ENCODE data around the gene SLC6A19. TPM values are rescaled to one million over a fixed set of nuclear protein-coding genes. Genes with fewer than 3 reads are reported as not detected.

Gene SLC6A19
- polyA plus RNA-seq, 3 donors: not detected

DNA sequence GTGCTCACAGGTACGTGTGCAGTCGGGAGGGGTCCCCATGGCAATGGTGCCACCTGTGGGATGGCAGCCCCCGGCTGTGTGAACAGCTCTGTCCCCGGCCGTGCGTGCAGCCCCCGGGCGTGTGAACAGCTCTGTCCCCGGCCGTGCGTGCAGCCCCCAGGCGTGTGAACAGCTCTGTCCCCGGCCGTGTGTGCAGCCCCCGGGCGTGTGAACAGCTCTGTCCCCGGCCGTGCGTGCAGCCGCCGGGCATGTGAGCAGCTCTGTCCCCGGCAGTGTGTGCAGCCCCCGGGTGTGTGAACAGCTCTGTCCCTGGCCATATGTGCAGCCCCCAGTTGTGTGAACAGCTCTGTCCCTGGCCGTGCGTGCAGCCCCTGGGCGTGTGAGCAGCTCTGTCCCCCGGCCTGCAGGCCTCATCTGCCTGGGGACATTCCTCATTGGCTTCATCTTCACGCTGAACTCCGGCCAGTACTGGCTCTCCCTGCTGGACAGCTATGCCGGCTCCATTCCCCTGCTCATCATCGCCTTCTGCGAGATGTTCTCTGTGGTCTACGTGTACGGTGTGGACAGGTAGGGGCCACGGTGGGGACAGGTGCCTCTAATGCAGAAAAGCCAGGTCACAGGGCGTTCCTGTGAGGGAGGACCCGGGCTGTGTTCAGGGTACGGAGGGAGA lies 17.8 kb downstream of the SLC6A19 start:
- Histone ChIP-seq H3K27me3 (ENCODE audit: control insufficient read depth in 2 of 2, insufficient read depth in 2 of 2, low read length in 2 of 2) (no peaks in the 10 kb centered on the region), H3K4me1 (ENCODE audit: control insufficient read depth in 1 of 2, insufficient read depth in 2 of 2, low read length in 2 of 2) (no peaks in the 10 kb centered on the region), H2AFZ (ENCODE audit: insufficient read depth, low read depth, low read length, poor library complexity, severe bottlenecking) (no peak overlapping the region), H3K4me2 (replicated peaks; ENCODE audit: extremely low read depth, low read length, poor library complexity, severe bottlenecking) (no peak overlapping the region), H3K36me3 (replicated peaks in 1 of 2; ENCODE audit: control insufficient read depth in 1 of 2, insufficient read depth in 2 of 2, low read length in 2 of 2) (no peaks in the 10 kb centered on the region), H3K9ac (ENCODE audit: insufficient read depth, low read length, poor library complexity, severe bottlenecking) (no peak overlapping the region), H3K79me2 (ENCODE audit: insufficient read depth, low read length) (no peaks in the 10 kb centered on the region), H3K4me3 (replicated peaks in 1 of 3; ENCODE audit: low read depth in 2 of 3, low read length in 3 of 3) (no peak overlapping the region), H3K9me3 (replicated peaks in 1 of 2; ENCODE audit: control insufficient read depth in 1 of 2, insufficient read depth in 1 of 2, low read length in 2 of 2) (peaks cover 0 to 10% of the 10 kb centered on the region in 2 donors), H4K20me1 (ENCODE audit: insufficient read depth, low read length) (no peaks in the 10 kb centered on the region), H3K27ac (ENCODE audit: low read depth in 1 of 2, low read length in 2 of 2) (no peak overlapping the region)
- WGBS (ENCODE audit: insufficient coverage): 94% methylated on average over 33 of the region's 38 CpGs
- peaks cover 3 to 6% (median 5%) of the 10 kb centered on the region in 7 donors for H3K9me3 Mint-ChIP-seq
- TF ChIP-seq, protein P1, sequence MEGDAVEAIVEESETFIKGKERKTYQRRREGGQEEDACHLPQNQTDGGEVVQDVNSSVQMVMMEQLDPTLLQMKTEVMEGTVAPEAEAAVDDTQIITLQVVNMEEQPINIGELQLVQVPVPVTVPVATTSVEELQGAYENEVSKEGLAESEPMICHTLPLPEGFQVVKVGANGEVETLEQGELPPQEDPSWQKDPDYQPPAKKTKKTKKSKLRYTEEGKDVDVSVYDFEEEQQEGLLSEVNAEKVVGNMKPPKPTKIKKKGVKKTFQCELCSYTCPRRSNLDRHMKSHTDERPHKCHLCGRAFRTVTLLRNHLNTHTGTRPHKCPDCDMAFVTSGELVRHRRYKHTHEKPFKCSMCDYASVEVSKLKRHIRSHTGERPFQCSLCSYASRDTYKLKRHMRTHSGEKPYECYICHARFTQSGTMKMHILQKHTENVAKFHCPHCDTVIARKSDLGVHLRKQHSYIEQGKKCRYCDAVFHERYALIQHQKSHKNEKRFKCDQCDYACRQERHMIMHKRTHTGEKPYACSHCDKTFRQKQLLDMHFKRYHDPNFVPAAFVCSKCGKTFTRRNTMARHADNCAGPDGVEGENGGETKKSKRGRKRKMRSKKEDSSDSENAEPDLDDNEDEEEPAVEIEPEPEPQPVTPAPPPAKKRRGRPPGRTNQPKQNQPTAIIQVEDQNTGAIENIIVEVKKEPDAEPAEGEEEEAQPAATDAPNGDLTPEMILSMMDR (IDR thresholded peaks at IDR 0.05): no peak
- no peak for DNase-seq
- peak overlapping the region in 1 of 7 donors; percentile 36 for H3K27ac Mint-ChIP-seq
- H3K27me3 Mint-ChIP-seq (ENCODE audit: low read depth in 3 of 3): peaks cover 0 to 9% (median 8%) of the 10 kb centered on the region in 3 donors
- no peaks in the 10 kb centered on the region for H3K36me3 Mint-ChIP-seq
- no peak overlapping the region for H3K4me3 Mint-ChIP-seq
- H3K4me1 Mint-ChIP-seq: no peaks in the 10 kb centered on the region
- intact Hi-C loops (cut with micrococcal nuclease): no loop called here

DNA sequence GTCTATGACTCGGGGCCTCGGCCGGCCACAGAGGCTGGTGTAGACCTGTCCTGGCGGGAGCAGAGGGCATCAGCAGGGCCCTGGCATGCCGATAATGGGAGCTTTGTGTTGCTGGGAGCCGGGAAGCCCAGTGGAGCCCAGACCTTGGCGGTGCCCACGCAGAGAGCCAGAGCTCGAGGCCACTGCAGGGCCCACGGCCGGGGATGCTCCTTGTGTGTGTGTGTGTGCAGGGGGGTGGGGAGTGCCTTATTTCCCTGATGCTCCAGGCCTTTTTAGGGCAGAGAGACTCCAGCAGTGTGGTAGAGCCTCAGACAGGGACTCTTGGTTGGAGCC lies 18.3 kb downstream of the SLC6A19 start:
- Histone ChIP-seq H3K79me2 (ENCODE audit: insufficient read depth, low read length) (no peaks in the 10 kb centered on the region), H3K4me1 (ENCODE audit: control insufficient read depth in 1 of 2, insufficient read depth in 2 of 2, low read length in 2 of 2) (no peaks in the 10 kb centered on the region), H3K4me3 (replicated peaks in 1 of 3; ENCODE audit: low read depth in 2 of 3, low read length in 3 of 3) (no peak overlapping the region), H3K36me3 (replicated peaks in 1 of 2; ENCODE audit: control insufficient read depth in 1 of 2, insufficient read depth in 2 of 2, low read length in 2 of 2) (no peaks in the 10 kb centered on the region), H3K27me3 (ENCODE audit: control insufficient read depth in 2 of 2, insufficient read depth in 2 of 2, low read length in 2 of 2) (no peaks in the 10 kb centered on the region), H3K27ac (ENCODE audit: low read depth in 1 of 2, low read length in 2 of 2) (no peak overlapping the region), H3K4me2 (replicated peaks; ENCODE audit: extremely low read depth, low read length, poor library complexity, severe bottlenecking) (no peak overlapping the region), H2AFZ (ENCODE audit: insufficient read depth, low read depth, low read length, poor library complexity, severe bottlenecking) (no peak overlapping the region), H4K20me1 (ENCODE audit: insufficient read depth, low read length) (no peaks in the 10 kb centered on the region), H3K9me3 (replicated peaks in 1 of 2; ENCODE audit: control insufficient read depth in 1 of 2, insufficient read depth in 1 of 2, low read length in 2 of 2) (peaks cover 0 to 10% of the 10 kb centered on the region in 2 donors), H3K9ac (ENCODE audit: insufficient read depth, low read length, poor library complexity, severe bottlenecking) (no peak overlapping the region)
- no peak for DNase-seq
- Mint-ChIP-seq H3K4me1 (no peaks in the 10 kb centered on the region), H3K27me3 (ENCODE audit: low read depth in 3 of 3) (peaks cover 0 to 9% (median 6%) of the 10 kb centered on the region in 3 donors), H3K36me3 (no peaks in the 10 kb centered on the region), H3K9me3 (peaks cover 3 to 6% (median 5%) of the 10 kb centered on the region in 7 donors), H3K27ac (no peak overlapping the region), H3K4me3 (no peak overlapping the region)
- TF ChIP-seq, protein P1 (IDR thresholded peaks at IDR 0.05): no peak
- 88% methylated on average over 11 of the region's 11 CpGs for WGBS (ENCODE audit: insufficient coverage)
- intact Hi-C loops (cut with micrococcal nuclease): no loop called here

Data from CD14-positive monocyte (primary cell).